ENCODE data around the gene KIAA1549.

DNA sequence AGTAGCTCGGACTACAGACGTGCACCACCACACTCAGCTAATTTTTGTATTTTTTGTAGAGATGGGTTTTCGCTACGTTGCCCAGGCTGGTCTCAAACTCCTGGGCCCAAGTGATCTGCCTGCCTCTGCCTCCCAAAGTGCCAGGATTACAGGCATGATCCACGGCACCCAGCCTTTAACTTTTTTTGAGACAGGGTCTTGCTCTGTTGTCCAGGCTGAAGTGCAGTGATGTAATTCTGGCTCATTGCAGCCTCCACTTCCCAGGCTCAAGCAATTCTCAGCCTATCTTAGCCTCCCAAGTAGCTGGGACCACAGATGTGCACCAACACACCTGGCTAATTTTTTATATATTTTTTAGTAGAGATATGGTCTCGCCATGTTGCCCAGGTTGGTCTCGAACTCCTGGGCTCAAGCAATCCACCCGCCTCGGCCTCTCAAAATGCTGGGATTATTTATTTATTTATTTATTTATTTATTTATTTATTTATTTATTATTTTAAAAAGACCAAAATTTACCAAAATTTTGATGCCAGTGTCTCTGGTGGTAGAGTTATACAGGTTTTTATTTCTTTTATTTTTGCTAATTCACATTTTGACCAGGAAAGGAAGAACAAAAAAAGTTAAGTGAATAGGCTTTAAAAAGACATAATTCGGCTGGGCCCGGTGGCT is 158.2 kb downstream of the KIAA1549 start:
- TF ChIP-seq, protein P1, sequence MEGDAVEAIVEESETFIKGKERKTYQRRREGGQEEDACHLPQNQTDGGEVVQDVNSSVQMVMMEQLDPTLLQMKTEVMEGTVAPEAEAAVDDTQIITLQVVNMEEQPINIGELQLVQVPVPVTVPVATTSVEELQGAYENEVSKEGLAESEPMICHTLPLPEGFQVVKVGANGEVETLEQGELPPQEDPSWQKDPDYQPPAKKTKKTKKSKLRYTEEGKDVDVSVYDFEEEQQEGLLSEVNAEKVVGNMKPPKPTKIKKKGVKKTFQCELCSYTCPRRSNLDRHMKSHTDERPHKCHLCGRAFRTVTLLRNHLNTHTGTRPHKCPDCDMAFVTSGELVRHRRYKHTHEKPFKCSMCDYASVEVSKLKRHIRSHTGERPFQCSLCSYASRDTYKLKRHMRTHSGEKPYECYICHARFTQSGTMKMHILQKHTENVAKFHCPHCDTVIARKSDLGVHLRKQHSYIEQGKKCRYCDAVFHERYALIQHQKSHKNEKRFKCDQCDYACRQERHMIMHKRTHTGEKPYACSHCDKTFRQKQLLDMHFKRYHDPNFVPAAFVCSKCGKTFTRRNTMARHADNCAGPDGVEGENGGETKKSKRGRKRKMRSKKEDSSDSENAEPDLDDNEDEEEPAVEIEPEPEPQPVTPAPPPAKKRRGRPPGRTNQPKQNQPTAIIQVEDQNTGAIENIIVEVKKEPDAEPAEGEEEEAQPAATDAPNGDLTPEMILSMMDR (conservative IDR thresholded peaks at IDR 0.05 in 1 of 2, IDR thresholded peaks at IDR 0.05 in 1 of 2; ENCODE audit: extremely low read depth in 1 of 2, insufficient read depth in 1 of 2, low read depth in 1 of 2, low read length in 2 of 2): no peak
- no peak for TF ChIP-seq EZH2 (IDR thresholded peaks at IDR 0.05; ENCODE audit: borderline replicate concordance, low read length)
